GM12801 (cell line): ENCODE measurements around the gene CHST9.

ENCODE experiments used
- TF ChIP-seq, protein P1 (sequence below): IDR thresholded peaks from one replicate; pipeline ENCODE4 v1.5.1; 2011; ENCODE audit warnings: control low read depth; ENCODE audit not compliant: insufficient read length; ENCODE audit errors: extremely low read depth

Gene CHST9

GRCh38 chr18:27143580-27144287 lies 41.4 kb downstream of the CHST9 start:
- TF ChIP-seq, protein P1, sequence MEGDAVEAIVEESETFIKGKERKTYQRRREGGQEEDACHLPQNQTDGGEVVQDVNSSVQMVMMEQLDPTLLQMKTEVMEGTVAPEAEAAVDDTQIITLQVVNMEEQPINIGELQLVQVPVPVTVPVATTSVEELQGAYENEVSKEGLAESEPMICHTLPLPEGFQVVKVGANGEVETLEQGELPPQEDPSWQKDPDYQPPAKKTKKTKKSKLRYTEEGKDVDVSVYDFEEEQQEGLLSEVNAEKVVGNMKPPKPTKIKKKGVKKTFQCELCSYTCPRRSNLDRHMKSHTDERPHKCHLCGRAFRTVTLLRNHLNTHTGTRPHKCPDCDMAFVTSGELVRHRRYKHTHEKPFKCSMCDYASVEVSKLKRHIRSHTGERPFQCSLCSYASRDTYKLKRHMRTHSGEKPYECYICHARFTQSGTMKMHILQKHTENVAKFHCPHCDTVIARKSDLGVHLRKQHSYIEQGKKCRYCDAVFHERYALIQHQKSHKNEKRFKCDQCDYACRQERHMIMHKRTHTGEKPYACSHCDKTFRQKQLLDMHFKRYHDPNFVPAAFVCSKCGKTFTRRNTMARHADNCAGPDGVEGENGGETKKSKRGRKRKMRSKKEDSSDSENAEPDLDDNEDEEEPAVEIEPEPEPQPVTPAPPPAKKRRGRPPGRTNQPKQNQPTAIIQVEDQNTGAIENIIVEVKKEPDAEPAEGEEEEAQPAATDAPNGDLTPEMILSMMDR: no peak

- TF ChIP-seq, protein P1: no peak
These were observed 42.2 kb downstream of the CHST9 start for GRCh38 chr18:27142891-27143290.

- TF ChIP-seq, protein P1: no peak
These were observed 43.2 kb downstream of the CHST9 start for GRCh38 chr18:27141876-27142275.

DNA sequence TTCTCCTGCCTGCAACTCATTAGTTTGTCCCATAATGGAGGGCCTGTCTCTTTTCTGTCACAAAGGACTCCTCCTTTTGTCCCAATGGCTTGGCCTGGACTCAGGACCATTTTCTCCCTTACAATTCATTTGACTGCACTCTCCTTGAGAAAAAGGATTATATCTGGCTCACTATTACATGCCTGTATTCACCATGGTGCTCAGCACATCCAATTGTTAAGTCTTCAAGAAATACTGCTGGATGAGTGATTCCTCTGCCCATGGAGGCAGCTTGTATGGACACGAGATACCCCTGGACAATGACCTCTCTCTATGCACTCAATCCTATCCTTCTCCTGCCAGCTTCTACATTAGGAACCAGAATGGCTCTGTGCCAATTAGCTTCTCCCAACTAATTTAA lies 47.0 kb downstream of the CHST9 start:
- TF ChIP-seq, protein P1: no peak

DNA sequence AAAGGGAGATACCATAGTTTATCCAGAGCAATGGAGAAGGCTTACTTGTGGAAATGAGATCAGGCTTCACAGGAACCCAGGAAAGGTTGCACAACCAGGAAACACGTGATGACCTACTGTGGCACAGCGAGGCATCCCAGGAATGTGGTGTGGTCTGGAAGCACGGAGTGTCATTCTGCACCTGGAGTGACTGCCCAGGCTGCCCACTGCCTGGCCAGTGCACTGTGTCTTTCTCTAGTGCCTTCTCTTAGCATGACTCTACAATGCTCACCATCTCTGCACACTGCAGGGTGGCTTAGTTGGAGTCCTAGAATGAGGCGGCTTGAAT lies 48.9 kb downstream of the CHST9 start:
- TF ChIP-seq, protein P1: no peak

GRCh38 chr18:27135504-27136207 lies 49.5 kb downstream of the CHST9 start:
- TF ChIP-seq, protein P1: no peak

GRCh38 chr18:27130065-27130630 lies 55.0 kb downstream of the CHST9 start:
- TF ChIP-seq, protein P1: no peak
